Caco-2 (cell line): ENCODE results near the gene AGAP1. TPM values are rescaled to one million over a fixed set of nuclear protein-coding genes. Genes with fewer than 3 reads are reported as not detected.

Experiments used
- BruUV-seq: library from RNA; stranded (reverse); fragments of 400-500 nt; replicated peaks from 2 replicates; lab custom pipeline; 2021; lab: Mats Ljungman, UMichigan
- CTCF ChIA-PET: fragments of 300-600 bp; sonication (Branson Sonifier 250); formaldehyde crosslinking; loops from one replicate; lab custom pipeline; 2022; ENCODE audit warnings: antibody characterized with exemption; lab: Charles Lee
- POLR2A ChIA-PET: fragments of 300-600 bp; sonication (Branson Sonifier 250); formaldehyde crosslinking; loops from one replicate; lab custom pipeline; 2022; ENCODE audit warnings: antibody characterized with exemption; lab: Charles Lee
- DNase-seq, 2 experiments: peaks; one replicate each; pipeline versions ENCODE4 v3.0.0 to v3.0.0-alpha.2; 2020 to 2022
- H3K27me3 ChIP-seq: replicated peaks from 2 replicates; pipeline ENCODE4 v1.6.0; 2011; ENCODE audit warnings: low read length; ENCODE audit not compliant: control insufficient read depth, insufficient read depth
- H3K36me3 ChIP-seq: 2 replicates; pipeline ENCODE4 v1.5.1; 2011; ENCODE audit warnings: low read length; ENCODE audit not compliant: control insufficient read depth, insufficient read depth
- H3K4me1 ChIP-seq: fragments of 250-450 bp; sonication (Bioruptor Pico); 2 replicates; pipeline ENCODE4 v1.5.1; 2020; ENCODE audit warnings: mild to moderate bottlenecking
- H3K4me3 ChIP-seq: 2 replicates; pipeline ENCODE4 v1.5.1; 2011; ENCODE audit warnings: low read depth, mild to moderate bottlenecking, control low read depth, low read length
- H3K9me3 ChIP-seq: fragments of 250-450 bp; sonication (Bioruptor Pico); 2 replicates; pipeline ENCODE4 v1.5.1; 2020; ENCODE audit warnings: mild to moderate bottlenecking, moderate library complexity
- H3K27ac Mint-ChIP-seq: one replicate; pipeline ENCODE4 v1.8.0; 2022; ENCODE audit warnings: mixed read lengths; ENCODE audit not compliant: unreplicated experiment
- H3K27me3 Mint-ChIP-seq: one replicate; pipeline ENCODE4 v1.8.0; 2022; ENCODE audit warnings: mixed read lengths; ENCODE audit not compliant: insufficient read depth, unreplicated experiment
- H3K36me3 Mint-ChIP-seq: one replicate; pipeline ENCODE4 v1.8.0; 2022; ENCODE audit warnings: mild to moderate bottlenecking, mixed read lengths; ENCODE audit not compliant: insufficient read depth, unreplicated experiment
- H3K4me1 Mint-ChIP-seq: one replicate; pipeline ENCODE4 v1.8.0; 2022; ENCODE audit warnings: low read depth, mixed read lengths; ENCODE audit not compliant: unreplicated experiment
- H3K4me3 Mint-ChIP-seq: one replicate; pipeline ENCODE4 v1.8.0; 2022; ENCODE audit warnings: mild to moderate bottlenecking, moderate library complexity, mixed read lengths; ENCODE audit not compliant: unreplicated experiment
- H3K9me3 Mint-ChIP-seq: one replicate; pipeline ENCODE4 v1.8.0; 2022; ENCODE audit warnings: mixed read lengths; ENCODE audit not compliant: unreplicated experiment
- intact Hi-C: fragments of 100-400 bp; cut with micrococcal nuclease; formaldehyde crosslinking; loops from one replicate; pipeline ENCODE4 v1.10.0; 2022; ENCODE audit not compliant: unreplicated experiment
- total RNA-seq: library from RNA; stranded (reverse); gene quantifications from 2 replicates; pipeline ENCODE4 v1.2.3, GENCODE V29; 2022
- TF ChIP-seq, protein P1 (sequence below), 2 experiments: fragments of 200-600 bp in 1 of 2; IDR thresholded peaks; 1 replicate in 1 of 2; 2 replicates in 1 of 2; pipeline versions ENCODE4 v1.5.1 to v1.8.0; 2011 to 2022; ENCODE audit warnings: antibody characterized with exemption in 1 of 2, control low read depth in 1 of 2, inconsistent platforms in 1 of 2, low read depth in 1 of 2, low read length in 1 of 2, mild to moderate bottlenecking in 1 of 2, moderate library complexity in 1 of 2; ENCODE audit not compliant: insufficient read depth in 1 of 2, severe bottlenecking in 1 of 2, unreplicated experiment in 1 of 2

The AGAP1 gene
- total RNA-seq, 1 experiment from 2014 or later, result 41.7 TPM

DNA sequence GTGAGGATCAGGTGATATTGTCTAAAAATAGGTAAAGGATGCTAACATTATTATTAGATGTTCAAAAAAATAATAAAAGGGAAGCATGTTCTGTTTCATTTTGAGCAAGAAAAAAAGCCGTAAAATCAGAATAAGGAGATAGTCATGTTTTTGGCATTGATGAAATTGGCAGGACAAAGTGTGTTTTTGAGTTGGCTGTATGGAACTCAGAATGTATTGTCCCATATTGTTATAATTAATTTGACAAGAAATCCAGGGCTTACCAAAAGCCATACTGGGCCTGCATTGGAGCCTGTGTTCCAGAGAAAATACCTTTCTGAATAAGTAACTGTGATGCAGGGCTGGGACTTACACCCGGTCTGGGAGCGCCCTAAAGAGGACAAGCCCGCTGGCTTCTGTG is 232.0 kb downstream of the AGAP1 start:
- Mint-ChIP-seq H3K4me1 (peaks cover 6% of the 10 kb centered on the region), H3K36me3 (peaks cover 6% of the 10 kb centered on the region), H3K27me3 (no peaks in the 10 kb centered on the region), H3K4me3 (no peak overlapping the region), H3K9me3 (no peaks in the 10 kb centered on the region), H3K27ac (no peak overlapping the region)
- no peak overlapping the region for H3K4me3 ChIP-seq
- peaks cover 4% of the 10 kb centered on the region; the same call in 1 of the 2 replicates for H3K4me1 ChIP-seq
- intact Hi-C loops, result no loop called here
- CTCF ChIA-PET, result interaction anchor here (0.5 kb wide), 1 partner anchor 113 kb away, joined by 3 read pairs; no protein-coding TSS in a partner anchor
- H3K9me3 ChIP-seq, result no peaks in the 10 kb centered on the region
- no peaks in the 10 kb centered on the region for H3K36me3 ChIP-seq
- POLR2A ChIA-PET, result no interaction called here
- no peak for DNase-seq
- no TSS peak for BruUV-seq
- H3K27me3 ChIP-seq, result no peaks in the 10 kb centered on the region
- TF ChIP-seq, protein P1, sequence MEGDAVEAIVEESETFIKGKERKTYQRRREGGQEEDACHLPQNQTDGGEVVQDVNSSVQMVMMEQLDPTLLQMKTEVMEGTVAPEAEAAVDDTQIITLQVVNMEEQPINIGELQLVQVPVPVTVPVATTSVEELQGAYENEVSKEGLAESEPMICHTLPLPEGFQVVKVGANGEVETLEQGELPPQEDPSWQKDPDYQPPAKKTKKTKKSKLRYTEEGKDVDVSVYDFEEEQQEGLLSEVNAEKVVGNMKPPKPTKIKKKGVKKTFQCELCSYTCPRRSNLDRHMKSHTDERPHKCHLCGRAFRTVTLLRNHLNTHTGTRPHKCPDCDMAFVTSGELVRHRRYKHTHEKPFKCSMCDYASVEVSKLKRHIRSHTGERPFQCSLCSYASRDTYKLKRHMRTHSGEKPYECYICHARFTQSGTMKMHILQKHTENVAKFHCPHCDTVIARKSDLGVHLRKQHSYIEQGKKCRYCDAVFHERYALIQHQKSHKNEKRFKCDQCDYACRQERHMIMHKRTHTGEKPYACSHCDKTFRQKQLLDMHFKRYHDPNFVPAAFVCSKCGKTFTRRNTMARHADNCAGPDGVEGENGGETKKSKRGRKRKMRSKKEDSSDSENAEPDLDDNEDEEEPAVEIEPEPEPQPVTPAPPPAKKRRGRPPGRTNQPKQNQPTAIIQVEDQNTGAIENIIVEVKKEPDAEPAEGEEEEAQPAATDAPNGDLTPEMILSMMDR (IDR thresholded peaks at IDR 0.05; ENCODE audit: insufficient read depth in 1 of 2, low read depth in 1 of 2, low read length in 1 of 2, severe bottlenecking in 1 of 2, unreplicated experiment in 1 of 2), result no peak

DNA sequence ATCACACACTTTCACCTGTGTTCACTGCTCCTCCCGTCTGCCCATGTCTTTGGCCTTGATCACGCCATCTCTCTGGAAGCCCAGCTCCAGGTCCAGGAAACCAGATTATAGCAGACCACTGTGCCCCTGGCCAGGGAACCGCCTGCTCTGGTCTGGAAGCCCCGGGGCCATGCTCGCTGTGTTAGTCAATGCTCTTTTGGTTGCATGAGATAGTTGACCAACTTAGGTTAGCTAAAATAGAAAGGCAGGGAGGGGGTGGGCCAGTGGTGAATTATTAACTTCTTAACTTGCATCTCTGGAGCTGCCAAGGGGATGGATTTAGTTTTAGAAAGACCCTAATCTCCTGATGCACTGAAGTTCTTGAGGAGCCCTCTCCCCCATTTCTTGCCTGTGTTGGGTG is 232.7 kb downstream of the AGAP1 start:
- H3K4me1 Mint-ChIP-seq, result peaks cover 6% of the 10 kb centered on the region
- H3K4me1 ChIP-seq, result peaks cover 4% of the 10 kb centered on the region; the same call in 1 of the 2 replicates
- H3K9me3 ChIP-seq, result no peaks in the 10 kb centered on the region
- CTCF ChIA-PET, result interaction anchor here (0.5 to 1.3 kb wide), 2 partner anchors 20 to 114 kb away, joined by 3 to 5 read pairs; no protein-coding TSS in a partner anchor
- no peak for DNase-seq
- no TSS peak for BruUV-seq
- H3K4me3 Mint-ChIP-seq, result no peak overlapping the region
- H3K27ac Mint-ChIP-seq, result no peak overlapping the region
- H3K27me3 ChIP-seq, result no peaks in the 10 kb centered on the region
- peaks cover 6% of the 10 kb centered on the region for H3K36me3 Mint-ChIP-seq
- no peaks in the 10 kb centered on the region for H3K27me3 Mint-ChIP-seq
- TF ChIP-seq, protein P1 (IDR thresholded peaks at IDR 0.05; ENCODE audit: insufficient read depth in 1 of 2, low read depth in 1 of 2, low read length in 1 of 2, severe bottlenecking in 1 of 2, unreplicated experiment in 1 of 2), result no peak
- no peaks in the 10 kb centered on the region for H3K9me3 Mint-ChIP-seq
- no peaks in the 10 kb centered on the region for H3K36me3 ChIP-seq
- intact Hi-C loops, result no loop called here
- POLR2A ChIA-PET, result no interaction called here
- H3K4me3 ChIP-seq, result no peak overlapping the region

DNA sequence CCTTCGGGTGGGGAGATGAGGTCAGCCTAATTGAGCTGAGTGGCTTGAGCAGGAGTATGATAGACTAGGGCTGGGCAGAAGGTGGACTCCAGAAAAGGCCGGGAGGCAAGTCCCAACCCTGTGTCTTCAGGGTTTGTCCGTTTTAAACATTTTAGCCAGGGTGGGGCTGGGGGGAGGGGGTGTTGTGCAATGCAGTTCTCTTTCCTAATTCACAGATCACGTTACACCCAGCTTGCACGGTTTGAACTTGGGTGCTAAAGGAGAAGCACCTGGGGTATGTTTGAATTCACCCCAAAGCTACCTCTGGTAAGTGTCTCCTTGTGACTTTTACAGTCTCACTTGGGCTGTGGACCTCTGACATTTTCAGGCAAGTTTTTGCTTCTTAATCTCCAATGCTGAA is 233.3 kb downstream of the AGAP1 start:
- H3K36me3 Mint-ChIP-seq, result peaks cover 9% of the 10 kb centered on the region
- intact Hi-C loops, result no loop called here
- BruUV-seq, result no TSS peak
- no peaks in the 10 kb centered on the region for H3K27me3 Mint-ChIP-seq
- H3K4me3 Mint-ChIP-seq, result no peak overlapping the region
- no peaks in the 10 kb centered on the region for H3K9me3 Mint-ChIP-seq
- H3K27me3 ChIP-seq, result no peaks in the 10 kb centered on the region
- TF ChIP-seq, protein P1 (IDR thresholded peaks at IDR 0.05; ENCODE audit: insufficient read depth in 1 of 2, low read depth in 1 of 2, low read length in 1 of 2, severe bottlenecking in 1 of 2, unreplicated experiment in 1 of 2), result no peak
- no peaks in the 10 kb centered on the region for H3K9me3 ChIP-seq
- CTCF ChIA-PET, result interaction anchor here (1.3 kb wide), 1 partner anchor 19 kb away, joined by 5 read pairs; no protein-coding TSS in a partner anchor
- POLR2A ChIA-PET, result no interaction called here
- H3K4me1 Mint-ChIP-seq, result peaks cover 6% of the 10 kb centered on the region
- H3K27ac Mint-ChIP-seq, result no peak overlapping the region
- no peak overlapping the region for H3K4me3 ChIP-seq
- no peaks in the 10 kb centered on the region for H3K36me3 ChIP-seq
- no peak for DNase-seq
- H3K4me1 ChIP-seq, result peaks cover 4% of the 10 kb centered on the region; the same call in 1 of the 2 replicates
